Neural progenitor cell (in vitro differentiated cells): ENCODE data around the gene GALNS.

Experiments used
- EZH2 ChIP-seq: fragments of 200-600 bp; sonication (generic); IDR thresholded peaks from 2 replicates; pipeline ENCODE4 v1.6.1; 2017; ENCODE audit warnings: antibody characterized with exemption, mild to moderate bottlenecking, moderate library complexity
- EZH2phosphoT487 ChIP-seq: fragments of 200-600 bp; sonication (generic); IDR thresholded peaks from 2 replicates; pipeline ENCODE4 v1.6.1; 2017; ENCODE audit warnings: antibody characterized with exemption
- TF ChIP-seq, protein P1 (sequence below): fragments of 200-600 bp; sonication (generic); IDR thresholded peaks from 2 replicates; pipeline ENCODE4 v1.5.1; 2017; ENCODE audit warnings: antibody characterized with exemption, mild to moderate bottlenecking

DNA sequence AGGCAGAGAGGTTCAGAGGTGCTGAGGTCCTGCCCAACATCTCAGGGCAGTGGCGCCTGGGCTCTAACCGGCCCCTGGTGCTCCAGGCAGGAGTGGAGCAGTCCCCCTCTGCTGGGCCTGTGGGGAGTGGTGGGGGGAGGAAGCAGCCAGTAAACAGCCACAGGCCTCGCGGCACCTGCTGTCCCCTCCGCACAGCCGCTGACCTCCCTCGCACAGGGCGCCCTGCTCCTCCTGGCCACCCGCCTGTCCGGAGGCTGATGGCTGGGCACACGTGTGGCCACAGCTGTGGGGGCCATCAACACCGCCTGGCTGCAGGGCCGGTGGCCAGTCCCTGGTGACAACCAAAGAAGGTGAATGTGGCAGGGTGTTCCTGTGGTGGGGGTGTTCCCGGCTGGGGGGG, 46.5 kb upstream of the GALNS start:
- TF ChIP-seq, protein P1, sequence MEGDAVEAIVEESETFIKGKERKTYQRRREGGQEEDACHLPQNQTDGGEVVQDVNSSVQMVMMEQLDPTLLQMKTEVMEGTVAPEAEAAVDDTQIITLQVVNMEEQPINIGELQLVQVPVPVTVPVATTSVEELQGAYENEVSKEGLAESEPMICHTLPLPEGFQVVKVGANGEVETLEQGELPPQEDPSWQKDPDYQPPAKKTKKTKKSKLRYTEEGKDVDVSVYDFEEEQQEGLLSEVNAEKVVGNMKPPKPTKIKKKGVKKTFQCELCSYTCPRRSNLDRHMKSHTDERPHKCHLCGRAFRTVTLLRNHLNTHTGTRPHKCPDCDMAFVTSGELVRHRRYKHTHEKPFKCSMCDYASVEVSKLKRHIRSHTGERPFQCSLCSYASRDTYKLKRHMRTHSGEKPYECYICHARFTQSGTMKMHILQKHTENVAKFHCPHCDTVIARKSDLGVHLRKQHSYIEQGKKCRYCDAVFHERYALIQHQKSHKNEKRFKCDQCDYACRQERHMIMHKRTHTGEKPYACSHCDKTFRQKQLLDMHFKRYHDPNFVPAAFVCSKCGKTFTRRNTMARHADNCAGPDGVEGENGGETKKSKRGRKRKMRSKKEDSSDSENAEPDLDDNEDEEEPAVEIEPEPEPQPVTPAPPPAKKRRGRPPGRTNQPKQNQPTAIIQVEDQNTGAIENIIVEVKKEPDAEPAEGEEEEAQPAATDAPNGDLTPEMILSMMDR = no peak
- TF ChIP-seq EZH2 = no peak
- TF ChIP-seq EZH2phosphoT487 = no peak
